ENCODE data around the gene PPM1G. TPM values are rescaled to one million over a fixed set of nuclear protein-coding genes. Genes with fewer than 3 reads are reported as not detected.
A peak's percentile ranks its signal among the peaks of the same experiment; 100 is the strongest.
"Not testable (repeated sequence)": the region's sequence is repeated elsewhere in the genome, so short reads cannot be mapped to it uniquely, and the experiment has no call there.

PPM1G gene
- total and polyA plus RNA-seq, 2 experiments from 2014 or later = 183 to 201 TPM

- Histone ChIP-seq H4K20me1 (replicated peaks; ENCODE audit: insufficient read depth) (peaks cover 30% of the 10 kb centered on the region), H3K79me2 (replicated peaks; ENCODE audit: insufficient read depth) (peaks cover 85% of the 10 kb centered on the region)
- H3K27me3 Mint-ChIP-seq (ENCODE audit: insufficient read depth, low read depth, poor library complexity) = peaks cover 11% of the 10 kb centered on the region
Observed at GRCh38 chr2:27353762-27354596, 55.4 kb downstream of the PPM1G start.

GRCh38 chr2:27353386-27353761 lies 56.0 kb downstream of the PPM1G start:
- not testable (repeated sequence) for H3K9me3 Mint-ChIP-seq; H2AFZ ChIP-seq; H3K9me2 ChIP-seq (ENCODE audit: insufficient read depth); H3K36me3 ChIP-seq (ENCODE audit: insufficient read depth); DNase-seq (ENCODE audit: low spot score); H3K27me3 ChIP-seq (ENCODE audit: insufficient read depth); ATAC-seq
- Mint-ChIP-seq H3K4me3 (peak overlapping the region; percentile 57), H3K36me3 (ENCODE audit: low read depth) (peaks cover 27% of the 10 kb centered on the region), H3K27me3 (ENCODE audit: insufficient read depth, low read depth, poor library complexity) (peaks cover 11% of the 10 kb centered on the region), H3K27ac (peak overlapping the region; percentile 90), H3K4me1 (peaks cover 34% of the 10 kb centered on the region)
- Histone ChIP-seq H3K4me3 (peak overlapping the region; percentile 71; the same call in 1 of the 2 replicates), H3K27ac (ENCODE audit: low read depth) (peak overlapping the region; percentile 85), H3K79me2 (replicated peaks; ENCODE audit: insufficient read depth) (peaks cover 89% of the 10 kb centered on the region), H3F3A (replicated peaks; ENCODE audit: low read depth) (peaks cover 12% of the 10 kb centered on the region), H4K20me1 (replicated peaks; ENCODE audit: insufficient read depth) (peaks cover 30% of the 10 kb centered on the region), H3K4me2 (peak overlapping the region; percentile 85), H3K4me1 (ENCODE audit: insufficient read depth) (peaks cover 49% of the 10 kb centered on the region)

More at GRCh38 chr2:27353762-27354596, 55.4 kb downstream of the PPM1G start:
- no peak overlapping the region for H2AFZ ChIP-seq
- no peak for DNase-seq (ENCODE audit: low spot score)
- peaks cover 3% of the 10 kb centered on the region for H3K9me2 ChIP-seq (ENCODE audit: insufficient read depth)
- Mint-ChIP-seq H3K27ac (peak overlapping the region; percentile 90), H3K4me1 (peaks cover 37% of the 10 kb centered on the region), H3K36me3 (ENCODE audit: low read depth) (peaks cover 31% of the 10 kb centered on the region), H3K4me3 (peak overlapping the region; percentile 96), H3K9me3 (peaks cover 12% of the 10 kb centered on the region)
- H3F3A ChIP-seq (replicated peaks; ENCODE audit: low read depth) = peaks cover 12% of the 10 kb centered on the region
- no peak for TF ChIP-seq ZNF331 (CRISPR knock-in tag; IDR thresholded peaks at IDR 0.05; ENCODE audit: low read depth)
- TF ChIP-seq STAT1 (IDR thresholded peaks at IDR 0.05; ENCODE audit: unreplicated experiment) = no peak
- TF ChIP-seq JUNB (IDR thresholded peaks at IDR 0.05; ENCODE audit: unreplicated experiment) = no peak
- no peak for TF ChIP-seq ETS1 (IDR thresholded peaks at IDR 0.05)
- no peak for TF ChIP-seq CREB1 (CRISPR knock-in tag; IDR thresholded peaks at IDR 0.05; ENCODE audit: low read depth)
- H3K27ac ChIP-seq (ENCODE audit: low read depth) = peak overlapping the region; percentile 85
- peaks cover 49% of the 10 kb centered on the region for H3K4me1 ChIP-seq (ENCODE audit: insufficient read depth)
- H3K4me2 ChIP-seq = peak overlapping the region; percentile 85
- ATAC-seq = no peak
- peaks cover 7% of the 10 kb centered on the region; the same call in 1 of the 2 replicates for H3K36me3 ChIP-seq (ENCODE audit: insufficient read depth)
- H3K27me3 ChIP-seq (ENCODE audit: insufficient read depth) = no peaks in the 10 kb centered on the region
- peak overlapping the region; percentile 71; the same call in 1 of the 2 replicates for H3K4me3 ChIP-seq

DNA sequence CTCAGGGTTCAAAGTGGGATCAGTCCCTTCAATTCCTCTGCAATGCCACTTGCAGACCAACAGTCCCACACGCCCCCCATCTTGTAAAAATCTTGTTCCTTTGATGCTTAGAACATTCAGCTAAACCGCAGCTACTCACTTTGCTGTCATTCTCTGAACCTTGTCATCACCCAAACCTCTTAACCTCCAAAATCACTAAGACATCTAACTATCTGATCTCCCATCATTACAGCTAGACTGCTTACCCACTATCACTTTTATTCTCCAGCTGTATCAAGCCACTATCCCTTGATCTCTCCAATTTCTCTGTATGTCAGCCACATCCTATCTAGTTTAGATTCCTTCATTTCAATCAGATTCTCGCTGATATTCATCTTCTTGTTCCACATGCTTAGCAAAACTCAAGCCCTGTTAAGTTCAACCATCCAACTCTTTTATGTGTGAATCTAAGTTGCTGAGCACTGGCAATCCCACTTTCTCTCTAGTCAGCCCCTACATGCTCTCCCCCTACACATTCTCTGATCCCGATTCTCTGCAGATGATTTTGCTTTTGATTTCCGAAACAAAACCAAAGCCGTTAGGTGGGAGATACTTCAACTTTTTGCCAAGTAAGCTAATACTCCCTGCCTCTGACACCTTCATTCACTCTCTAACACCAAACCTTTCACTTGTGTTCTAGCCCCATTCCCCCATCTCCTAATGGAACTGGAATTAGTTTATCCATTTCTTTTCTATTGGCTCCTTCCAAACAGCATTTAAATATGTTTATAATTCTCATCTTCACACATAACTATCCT lies 57.4 kb downstream of the PPM1G start:
- Mint-ChIP-seq H3K36me3 (ENCODE audit: low read depth) (peaks cover 22% of the 10 kb centered on the region), H3K4me3 (no peak overlapping the region), H3K4me1 (peaks cover 29% of the 10 kb centered on the region), H3K27ac (no peak overlapping the region), H3K27me3 (ENCODE audit: insufficient read depth, low read depth, poor library complexity) (peaks cover 9% of the 10 kb centered on the region), H3K9me3 (peaks cover under 1% of the 10 kb centered on the region; the same call in 2 of the 3 replicates)
- H3K4me3 ChIP-seq = no peak overlapping the region
- H4K20me1 ChIP-seq (replicated peaks; ENCODE audit: insufficient read depth) = peaks cover 32% of the 10 kb centered on the region
- H3K9me2 ChIP-seq (ENCODE audit: insufficient read depth) = no peaks in the 10 kb centered on the region
- DNase-seq (ENCODE audit: low spot score) (no peak), ATAC-seq (no peak)
- no peaks in the 10 kb centered on the region for H3K27me3 ChIP-seq (ENCODE audit: insufficient read depth)
- H3K27ac ChIP-seq (ENCODE audit: low read depth) = peak overlapping the region; percentile 85
- peaks cover 41% of the 10 kb centered on the region for H3K4me1 ChIP-seq (ENCODE audit: insufficient read depth)
- no peak overlapping the region for H2AFZ ChIP-seq
- no peak overlapping the region for H3K4me2 ChIP-seq
- peaks cover 4% of the 10 kb centered on the region for H3F3A ChIP-seq (replicated peaks; ENCODE audit: low read depth)
- peaks cover 7% of the 10 kb centered on the region; the same call in 1 of the 2 replicates for H3K36me3 ChIP-seq (ENCODE audit: insufficient read depth)
- H3K79me2 ChIP-seq (replicated peaks; ENCODE audit: insufficient read depth) = peaks cover 91% of the 10 kb centered on the region
- no peak for TF ChIP-seq NANOG (IDR thresholded peaks at IDR 0.05; ENCODE audit: borderline replicate concordance)
- no peak for TF ChIP-seq EZH2 (IDR thresholded peaks at IDR 0.05; ENCODE audit: low read depth, unreplicated experiment)
- TF ChIP-seq, protein P1, sequence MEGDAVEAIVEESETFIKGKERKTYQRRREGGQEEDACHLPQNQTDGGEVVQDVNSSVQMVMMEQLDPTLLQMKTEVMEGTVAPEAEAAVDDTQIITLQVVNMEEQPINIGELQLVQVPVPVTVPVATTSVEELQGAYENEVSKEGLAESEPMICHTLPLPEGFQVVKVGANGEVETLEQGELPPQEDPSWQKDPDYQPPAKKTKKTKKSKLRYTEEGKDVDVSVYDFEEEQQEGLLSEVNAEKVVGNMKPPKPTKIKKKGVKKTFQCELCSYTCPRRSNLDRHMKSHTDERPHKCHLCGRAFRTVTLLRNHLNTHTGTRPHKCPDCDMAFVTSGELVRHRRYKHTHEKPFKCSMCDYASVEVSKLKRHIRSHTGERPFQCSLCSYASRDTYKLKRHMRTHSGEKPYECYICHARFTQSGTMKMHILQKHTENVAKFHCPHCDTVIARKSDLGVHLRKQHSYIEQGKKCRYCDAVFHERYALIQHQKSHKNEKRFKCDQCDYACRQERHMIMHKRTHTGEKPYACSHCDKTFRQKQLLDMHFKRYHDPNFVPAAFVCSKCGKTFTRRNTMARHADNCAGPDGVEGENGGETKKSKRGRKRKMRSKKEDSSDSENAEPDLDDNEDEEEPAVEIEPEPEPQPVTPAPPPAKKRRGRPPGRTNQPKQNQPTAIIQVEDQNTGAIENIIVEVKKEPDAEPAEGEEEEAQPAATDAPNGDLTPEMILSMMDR (conservative IDR thresholded peaks at IDR 0.05; ENCODE audit: low read depth in 2 of 2) = no peak
- no peak for TF ChIP-seq EZH2phosphoT487 (IDR thresholded peaks at IDR 0.05; ENCODE audit: unreplicated experiment)
- no peak for TF ChIP-seq STAT1 (IDR thresholded peaks at IDR 0.05; ENCODE audit: unreplicated experiment)
- no peak for TF ChIP-seq CREB1 (CRISPR knock-in tag; IDR thresholded peaks at IDR 0.05; ENCODE audit: low read depth)
- no peak for TF ChIP-seq JUNB (IDR thresholded peaks at IDR 0.05; ENCODE audit: unreplicated experiment)
- TF ChIP-seq ZNF114 (CRISPR knock-in tag; IDR thresholded peaks at IDR 0.05) = no peak

Measured in GM23338 (cell line).